ENCODE data around the gene PSMC1.

DNA sequence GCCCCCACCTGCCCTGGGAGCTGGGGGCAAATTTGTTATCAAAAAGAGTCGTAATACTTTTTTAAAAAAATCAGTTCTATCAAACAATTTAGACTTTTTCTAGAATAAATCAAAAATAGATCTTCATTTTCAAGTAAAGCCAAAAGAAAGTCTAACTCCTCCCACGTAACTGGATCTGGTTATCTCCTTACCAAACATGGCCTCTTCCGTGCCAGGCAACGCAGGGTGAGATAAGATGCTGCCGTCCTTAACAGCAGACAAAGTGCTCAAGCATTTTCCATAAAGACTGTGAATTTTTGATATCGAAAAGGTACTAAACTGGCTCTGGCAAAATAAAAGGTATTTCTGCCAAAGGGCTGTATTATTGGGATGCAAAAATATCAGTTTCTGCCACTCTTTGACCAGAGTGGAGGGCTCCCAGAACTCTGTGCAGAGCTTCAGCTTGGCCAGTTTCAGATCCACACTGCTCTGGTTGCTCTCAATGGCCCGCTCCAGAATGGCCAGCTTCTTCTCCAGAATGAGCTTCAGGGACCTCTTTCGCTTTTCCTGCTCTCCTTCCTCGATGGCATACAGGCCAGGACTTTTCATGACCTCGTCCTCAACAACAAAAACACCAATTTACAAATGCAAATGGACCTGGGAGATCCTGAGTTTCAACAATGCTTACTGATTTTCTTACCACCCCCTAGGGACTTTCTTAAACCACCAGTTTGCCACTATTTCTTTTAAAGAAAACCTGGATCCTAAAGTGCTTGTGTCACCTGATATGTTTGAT is 46.4 kb downstream of the PSMC1 start:
- TF ChIP-seq, protein P1, sequence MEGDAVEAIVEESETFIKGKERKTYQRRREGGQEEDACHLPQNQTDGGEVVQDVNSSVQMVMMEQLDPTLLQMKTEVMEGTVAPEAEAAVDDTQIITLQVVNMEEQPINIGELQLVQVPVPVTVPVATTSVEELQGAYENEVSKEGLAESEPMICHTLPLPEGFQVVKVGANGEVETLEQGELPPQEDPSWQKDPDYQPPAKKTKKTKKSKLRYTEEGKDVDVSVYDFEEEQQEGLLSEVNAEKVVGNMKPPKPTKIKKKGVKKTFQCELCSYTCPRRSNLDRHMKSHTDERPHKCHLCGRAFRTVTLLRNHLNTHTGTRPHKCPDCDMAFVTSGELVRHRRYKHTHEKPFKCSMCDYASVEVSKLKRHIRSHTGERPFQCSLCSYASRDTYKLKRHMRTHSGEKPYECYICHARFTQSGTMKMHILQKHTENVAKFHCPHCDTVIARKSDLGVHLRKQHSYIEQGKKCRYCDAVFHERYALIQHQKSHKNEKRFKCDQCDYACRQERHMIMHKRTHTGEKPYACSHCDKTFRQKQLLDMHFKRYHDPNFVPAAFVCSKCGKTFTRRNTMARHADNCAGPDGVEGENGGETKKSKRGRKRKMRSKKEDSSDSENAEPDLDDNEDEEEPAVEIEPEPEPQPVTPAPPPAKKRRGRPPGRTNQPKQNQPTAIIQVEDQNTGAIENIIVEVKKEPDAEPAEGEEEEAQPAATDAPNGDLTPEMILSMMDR (IDR thresholded peaks at IDR 0.05; ENCODE audit: insufficient read depth, low read length) = no peak
- TF ChIP-seq GABPA (IDR thresholded peaks at IDR 0.05; ENCODE audit: low read depth) = no peak
